Vagina (tissue), 2 donors: ENCODE measurements around the gene OVOL1. TPM values are rescaled to one million over a fixed set of nuclear protein-coding genes. Genes with fewer than 3 reads are reported as not detected.
A peak's percentile ranks its signal among the peaks of the same experiment; 100 is the strongest.

Experiments used
- DNase-seq, 2 donors: peaks; one replicate each; pipeline ENCODE4 v3.0.0-alpha.2; 2017; ENCODE audit errors: extremely low spot score in 2 of 2
- H3K27ac ChIP-seq: fragments of 200-600 bp; sonication (generic); one replicate; pipeline ENCODE4 v1.5.1; 2019
- H3K27me3 ChIP-seq: fragments of 200-600 bp; sonication (generic); one replicate; pipeline ENCODE4 v1.5.1; 2019
- H3K36me3 ChIP-seq, 2 donors: fragments of 200-600 bp; sonication (generic); one replicate each; pipeline ENCODE4 v1.5.1; 2017 to 2019
- H3K4me1 ChIP-seq: fragments of 200-600 bp; sonication (generic); one replicate; pipeline ENCODE4 v1.5.1; 2019
- H3K4me3 ChIP-seq, 2 donors: fragments of 200-600 bp; sonication (generic); 1 replicate in 1 of 2; 2 replicates in 1 of 2; pipeline ENCODE4 v1.5.1; 2016 to 2019
- H3K9me3 ChIP-seq: fragments of 200-600 bp; sonication (generic); one replicate; pipeline ENCODE4 v1.5.1; 2019
- POLR2A ChIP-seq, 2 donors: fragments of 450-650 bp; IDR thresholded peaks; one replicate each; pipeline ENCODE4 v1.6.1; 2017; ENCODE audit warnings: antibody characterized with exemption in 2 of 2, mild to moderate bottlenecking in 2 of 2, moderate library complexity in 2 of 2
- POLR2AphosphoS5 ChIP-seq, 2 donors: sonication (generic); formaldehyde crosslinking; IDR thresholded peaks; one replicate each; pipeline ENCODE4 v1.9.0; 2017; ENCODE audit warnings: antibody characterized with exemption in 2 of 2, mild to moderate bottlenecking in 2 of 2, low read depth in 1 of 2; ENCODE audit not compliant: insufficient read depth in 1 of 2
- intact Hi-C: fragments of 100-400 bp; cut with DNase I; formaldehyde crosslinking; loops from one replicate; pipeline ENCODE4 v1.15.1; 2023
- total RNA-seq: library from RNA; depleted of rRNA; stranded (reverse); fragments of >200 nt; gene quantifications from one replicate; pipeline ENCODE4 v1.2.3, GENCODE V29; 2016
- TF ChIP-seq, protein P1 (sequence below), 3 experiments: fragments of 450-650 bp in 2 of 3; fragments of 200-600 bp in 1 of 3; sonication (generic) in 1 of 3; IDR thresholded peaks; one replicate each; pipeline ENCODE4 v1.5.1; 2017 to 2019; ENCODE audit warnings: antibody characterized with exemption in 3 of 3, mild to moderate bottlenecking in 2 of 3, moderate library complexity in 2 of 3

OVOL1 gene
- total RNA-seq, 1 donor from 2014 or later, result 17.4 TPM

DNA sequence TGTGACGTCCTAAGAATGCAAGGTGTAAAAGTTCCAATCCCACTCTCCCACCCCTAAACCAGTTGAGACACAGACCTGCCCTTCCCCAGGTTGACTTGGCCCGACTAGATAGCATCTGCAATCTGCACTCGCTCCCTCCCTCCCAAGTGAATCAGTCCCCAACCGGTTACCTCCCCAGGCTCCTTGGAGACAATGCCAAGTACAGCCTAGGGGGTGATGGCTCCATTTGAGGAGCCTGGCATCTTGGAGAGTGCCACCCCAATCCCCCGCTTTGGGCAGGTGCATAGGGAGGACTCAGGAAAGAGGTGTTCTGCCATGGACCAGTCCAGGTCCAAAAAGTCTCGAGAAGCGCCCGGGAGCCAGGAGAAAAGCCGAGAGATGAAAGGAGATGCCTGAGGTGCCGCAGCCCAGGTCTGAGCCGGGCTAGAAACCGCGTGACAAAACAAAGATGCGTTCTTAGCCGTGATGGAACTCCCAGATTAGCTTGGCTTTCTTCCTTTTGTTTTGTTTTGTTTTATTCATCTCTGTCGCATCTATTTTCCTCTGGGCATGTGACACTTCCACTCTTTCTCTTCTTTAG lies 28.2 kb downstream of the OVOL1 start:
- Histone ChIP-seq H3K27me3 (no peaks in the 10 kb centered on the region), H3K36me3 (no peaks in the 10 kb centered on the region), H3K4me1 (peaks cover 29% of the 10 kb centered on the region), H3K27ac (no peak overlapping the region), H3K4me3 (no peak overlapping the region), H3K9me3 (no peaks in the 10 kb centered on the region)
- intact Hi-C loops, result loop anchor here (5.0 to 10.0 kb wide), 2 partner anchors 33 to 190 kb away; partner anchors contain the start of gene AP5B1
- DNase-seq, result no peak
- no peak for TF ChIP-seq POLR2AphosphoS5 (IDR thresholded peaks at IDR 0.05; ENCODE audit: insufficient read depth in 1 of 2, low read depth in 1 of 2)
- no peak for TF ChIP-seq POLR2A (IDR thresholded peaks at IDR 0.05)
- TF ChIP-seq, protein P1, sequence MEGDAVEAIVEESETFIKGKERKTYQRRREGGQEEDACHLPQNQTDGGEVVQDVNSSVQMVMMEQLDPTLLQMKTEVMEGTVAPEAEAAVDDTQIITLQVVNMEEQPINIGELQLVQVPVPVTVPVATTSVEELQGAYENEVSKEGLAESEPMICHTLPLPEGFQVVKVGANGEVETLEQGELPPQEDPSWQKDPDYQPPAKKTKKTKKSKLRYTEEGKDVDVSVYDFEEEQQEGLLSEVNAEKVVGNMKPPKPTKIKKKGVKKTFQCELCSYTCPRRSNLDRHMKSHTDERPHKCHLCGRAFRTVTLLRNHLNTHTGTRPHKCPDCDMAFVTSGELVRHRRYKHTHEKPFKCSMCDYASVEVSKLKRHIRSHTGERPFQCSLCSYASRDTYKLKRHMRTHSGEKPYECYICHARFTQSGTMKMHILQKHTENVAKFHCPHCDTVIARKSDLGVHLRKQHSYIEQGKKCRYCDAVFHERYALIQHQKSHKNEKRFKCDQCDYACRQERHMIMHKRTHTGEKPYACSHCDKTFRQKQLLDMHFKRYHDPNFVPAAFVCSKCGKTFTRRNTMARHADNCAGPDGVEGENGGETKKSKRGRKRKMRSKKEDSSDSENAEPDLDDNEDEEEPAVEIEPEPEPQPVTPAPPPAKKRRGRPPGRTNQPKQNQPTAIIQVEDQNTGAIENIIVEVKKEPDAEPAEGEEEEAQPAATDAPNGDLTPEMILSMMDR (IDR thresholded peaks at IDR 0.05), result no peak

DNA sequence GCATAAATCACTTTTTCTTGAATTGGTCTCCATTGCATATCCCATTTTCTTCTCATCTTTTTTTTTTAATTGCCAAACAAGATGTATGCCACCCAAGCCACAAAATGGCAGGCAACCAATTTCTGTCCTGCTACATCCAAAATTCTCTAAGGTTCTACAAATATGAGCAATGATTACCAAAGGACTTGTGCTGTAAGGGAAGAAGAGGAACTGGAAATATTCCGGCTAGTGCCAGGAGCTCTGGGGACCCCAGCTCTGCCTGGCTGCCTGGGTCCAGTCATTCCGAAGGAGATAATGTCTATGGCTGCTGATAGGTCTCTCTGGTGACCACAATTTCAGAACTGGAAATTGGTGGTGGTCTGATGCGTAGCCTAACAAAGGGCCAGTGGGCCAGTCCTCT lies 29.8 kb downstream of the OVOL1 start:
- H3K36me3 ChIP-seq, result no peaks in the 10 kb centered on the region
- H3K4me3 ChIP-seq, result no peak overlapping the region
- no peak overlapping the region for H3K27ac ChIP-seq
- no peak for TF ChIP-seq POLR2A (IDR thresholded peaks at IDR 0.05)
- TF ChIP-seq POLR2AphosphoS5 (IDR thresholded peaks at IDR 0.05; ENCODE audit: insufficient read depth in 1 of 2, low read depth in 1 of 2), result no peak
- TF ChIP-seq, protein P1 (IDR thresholded peaks at IDR 0.05), result no peak
- intact Hi-C loops, result loop anchor here (2.0 to 10.0 kb wide), 3 partner anchors 34 to 192 kb away; partner anchors contain the start of gene AP5B1
- H3K4me1 ChIP-seq, result peaks cover 29% of the 10 kb centered on the region
- no peaks in the 10 kb centered on the region for H3K27me3 ChIP-seq
- no peaks in the 10 kb centered on the region for H3K9me3 ChIP-seq
- no peak for DNase-seq

DNA sequence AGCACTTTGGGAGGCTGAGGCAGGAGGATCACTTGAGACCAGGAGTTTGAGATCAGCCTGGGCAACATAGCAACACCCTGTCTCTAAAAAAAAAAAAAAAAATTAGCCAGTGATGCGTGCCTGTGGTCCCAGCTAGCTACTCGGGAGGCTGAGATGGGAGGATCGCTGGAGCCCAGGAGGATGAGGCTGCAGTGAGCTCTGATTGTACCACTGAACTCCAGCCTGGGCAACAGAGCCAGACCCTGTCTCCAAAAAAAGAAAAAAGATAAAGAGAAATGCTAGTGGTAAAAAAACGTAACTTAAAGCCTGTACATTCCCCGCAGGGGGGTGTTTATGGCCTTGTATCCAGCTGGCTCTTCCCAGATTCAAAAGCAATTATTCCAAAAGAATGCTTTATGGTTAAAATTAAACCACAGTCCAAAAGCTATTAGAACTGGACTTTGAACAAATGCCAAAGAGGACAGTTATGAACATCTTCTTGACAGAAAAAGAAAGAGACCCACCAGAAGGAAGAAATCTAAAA lies 30.5 kb downstream of the OVOL1 start:
- H3K9me3 ChIP-seq, result no peaks in the 10 kb centered on the region
- H3K27me3 ChIP-seq, result no peaks in the 10 kb centered on the region
- peaks cover 29% of the 10 kb centered on the region for H3K4me1 ChIP-seq
- H3K36me3 ChIP-seq, result no peaks in the 10 kb centered on the region
- peak overlapping the region; percentile 54 to 79 for H3K4me3 ChIP-seq
- no peak for DNase-seq
- no peak for TF ChIP-seq POLR2AphosphoS5 (IDR thresholded peaks at IDR 0.05; ENCODE audit: insufficient read depth in 1 of 2, low read depth in 1 of 2)
- TF ChIP-seq, protein P1 (IDR thresholded peaks at IDR 0.05), result no peak
- no peak for TF ChIP-seq POLR2A (IDR thresholded peaks at IDR 0.05)
- intact Hi-C loops, result loop anchor here (2.0 to 10.0 kb wide), 3 partner anchors 35 to 193 kb away; partner anchors contain the start of gene AP5B1
- peak overlapping the region; percentile 83 for H3K27ac ChIP-seq

DNA sequence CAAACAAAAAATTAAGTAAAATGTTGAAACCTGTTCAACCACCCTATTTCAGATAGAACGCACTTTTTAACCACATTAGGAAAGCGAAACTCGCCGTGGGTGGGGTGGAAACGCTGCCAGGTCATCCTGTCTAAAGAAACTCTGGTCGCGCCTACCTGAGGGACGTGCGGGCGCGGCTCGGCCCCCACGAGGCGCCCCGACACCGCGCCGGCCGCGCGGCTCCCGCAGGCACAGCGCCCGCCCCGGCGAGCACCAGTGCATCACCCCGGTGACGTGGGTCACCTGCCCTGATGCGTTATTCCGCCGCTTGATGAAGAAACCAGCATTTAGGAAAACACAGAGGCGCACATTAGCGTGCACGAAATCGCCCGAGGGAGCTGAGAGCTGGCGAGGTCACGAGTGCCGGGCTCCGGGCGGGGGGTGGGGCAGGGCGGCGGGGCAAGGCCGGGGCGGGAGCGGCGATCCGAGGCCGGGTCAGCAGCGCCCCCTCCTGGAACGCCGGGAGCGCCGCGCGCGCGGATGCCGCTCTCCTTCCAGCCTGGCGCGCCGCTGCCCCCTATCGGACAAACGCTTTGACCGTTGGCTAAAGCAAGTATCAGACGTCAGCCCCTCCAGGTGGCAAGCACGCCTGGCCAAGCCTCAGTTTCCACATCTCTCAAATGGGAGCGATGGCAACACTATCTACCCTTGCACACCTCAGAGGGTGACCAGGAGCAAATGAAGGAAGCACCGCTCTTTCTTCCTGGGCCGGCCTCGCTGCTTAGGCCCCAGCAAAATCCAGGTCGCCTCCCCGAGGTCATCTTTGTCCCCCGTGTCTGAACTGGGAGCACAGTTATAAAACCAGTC lies 31.2 kb downstream of the OVOL1 start:
- TF ChIP-seq POLR2A (IDR thresholded peaks at IDR 0.05) (no peak), POLR2AphosphoS5 (IDR thresholded peaks at IDR 0.05; ENCODE audit: insufficient read depth in 1 of 2, low read depth in 1 of 2) (peak in 1 of 2 donors; percentile 41)
- TF ChIP-seq, protein P1 (IDR thresholded peaks at IDR 0.05), result peak; percentile 81 to 100 (median 96)
- Histone ChIP-seq H3K4me1 (peaks cover 29% of the 10 kb centered on the region), H3K4me3 (peak overlapping the region; percentile 54 to 79), H3K27ac (peak overlapping the region; percentile 83), H3K9me3 (no peaks in the 10 kb centered on the region), H3K36me3 (no peaks in the 10 kb centered on the region), H3K27me3 (no peaks in the 10 kb centered on the region)
- DNase-seq, result no peak
- intact Hi-C loops, result loop anchor here (2.0 to 10.0 kb wide), 3 partner anchors 36 to 193 kb away; partner anchors contain the start of gene AP5B1
